ENCODE measurements around the gene AXL. TPM values are rescaled to one million over a fixed set of nuclear protein-coding genes. Genes with fewer than 3 reads are reported as not detected.

The AXL gene
- total and polyA plus RNA-seq, 2 of the 8 experiments (the other 6 are each of a cell fraction or from before 2014, with no cell fraction given): 35.3 to 51.0 TPM

DNA sequence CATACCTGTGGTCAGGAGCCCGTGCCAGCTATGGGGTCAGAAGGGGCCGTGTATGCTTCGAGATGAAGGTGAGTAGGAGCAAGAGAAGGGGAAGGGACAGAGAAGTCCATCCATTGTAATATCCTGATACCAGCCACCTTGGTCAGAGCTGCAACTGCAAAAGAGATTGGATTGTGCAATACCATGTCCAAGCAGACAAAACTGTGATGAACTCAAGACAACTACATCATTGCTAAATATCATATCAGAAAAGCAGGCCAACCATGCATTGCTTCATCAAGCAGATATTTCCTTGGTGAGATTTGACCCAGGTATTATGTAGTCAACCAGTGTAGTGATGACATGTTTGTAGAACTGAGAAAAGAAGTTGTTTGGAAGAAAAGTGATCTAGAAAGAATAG lies 57.2 kb downstream of the AXL start:
- Histone ChIP-seq H2BK15ac (ENCODE audit: low read length) (no peak overlapping the region), H3K14ac (ENCODE audit: insufficient read length) (no peak overlapping the region), H2BK5ac (ENCODE audit: low read depth, low read length) (no peak overlapping the region), H3K4me1 (replicated peaks in 1 of 4; ENCODE audit: control insufficient read depth in 3 of 4, insufficient read depth in 4 of 4, low read length in 3 of 4) (no peaks in the 10 kb centered on the region), H3K79me2 (ENCODE audit: control insufficient read depth in 1 of 2, insufficient read depth in 2 of 2, low read length in 2 of 2) (peaks cover 2 to 3% of the 10 kb centered on the region in 2 experiments; a peak in 1 of 4 replicates), H3K56ac (replicated peaks; ENCODE audit: insufficient read length, low read depth, low read length) (no peak overlapping the region), H2AK5ac (ENCODE audit: low read depth, low read length) (no peak overlapping the region), H2BK120ac (replicated peaks; ENCODE audit: low read depth, low read length) (no peak overlapping the region), H3K4me2 (ENCODE audit: insufficient read depth in 1 of 2, low read depth in 2 of 2, low read length in 2 of 2) (no peak overlapping the region), H3K36me3 (ENCODE audit: control insufficient read depth in 2 of 4, insufficient read depth in 4 of 4, low read length in 3 of 4) (peaks cover 78 to 99% (median 94%) of the 10 kb centered on the region in 4 experiments), H3K23me2 (ENCODE audit: low read depth, low read length) (no peaks in the 10 kb centered on the region), H3K18ac (ENCODE audit: extremely low read depth, low read length) (no peak overlapping the region), H3K23ac (ENCODE audit: insufficient read length) (no peak overlapping the region), H4K5ac (ENCODE audit: insufficient read length, low read depth, low read length) (no peak overlapping the region), H4K20me1 (replicated peaks in 1 of 2; ENCODE audit: control insufficient read depth in 1 of 2, insufficient read depth in 2 of 2, low read length in 2 of 2) (peaks cover 11 to 21% of the 10 kb centered on the region in 2 experiments), H3K4me3 (ENCODE audit: extremely low read depth in 1 of 4, insufficient read depth in 2 of 4, low read depth in 3 of 4, low read length in 4 of 4) (no peak overlapping the region), H2BK12ac (ENCODE audit: low read depth, low read length) (no peak overlapping the region), H3K27ac (ENCODE audit: low read depth, low read length) (no peak overlapping the region), H2AFZ (ENCODE audit: low read length) (no peak overlapping the region), H3K79me1 (ENCODE audit: low read depth, low read length) (peaks cover 4% of the 10 kb centered on the region; the same call in 1 of the 2 replicates), H3K27me3 (replicated peaks in 1 of 4; ENCODE audit: control insufficient read depth in 3 of 4, extremely low read depth in 1 of 4, insufficient read depth in 3 of 4, low read length in 3 of 4) (no peaks in the 10 kb centered on the region), H2BK20ac (ENCODE audit: low read length) (no peak overlapping the region), H3K4ac (replicated peaks; ENCODE audit: insufficient read length, low read depth, low read length) (no peak overlapping the region), H3K9me3 (ENCODE audit: insufficient read depth in 2 of 2, low read depth in 1 of 2, low read length in 1 of 2) (no peaks in the 10 kb centered on the region), H4K91ac (replicated peaks; ENCODE audit: insufficient read length, low read length) (no peak overlapping the region), H4K8ac (ENCODE audit: extremely low read depth, insufficient read depth, low read length) (no peak overlapping the region), H3K9ac (replicated peaks in 1 of 4; ENCODE audit: extremely low read depth in 1 of 4, low read depth in 3 of 4, low read length in 3 of 4) (no peak overlapping the region)
- TF ChIP-seq SAP30 (IDR thresholded peaks at IDR 0.05; ENCODE audit: insufficient read depth, insufficient replicate concordance, low read length): no peak
- TF ChIP-seq TCF12 (IDR thresholded peaks at IDR 0.05; ENCODE audit: low read depth, low read length): no peak
- TF ChIP-seq YY1 (IDR thresholded peaks at IDR 0.05; ENCODE audit: low read depth, low read length): no peak
- TF ChIP-seq TBP (IDR thresholded peaks at IDR 0.05; ENCODE audit: low read depth, low read length): no peak
- peak; percentile 35; the same call in 1 of the 2 replicates for TF ChIP-seq CEBPB (IDR thresholded peaks at IDR 0.05; ENCODE audit: low read depth, low read length)
- peak in 1 of 2 experiments; percentile 24; a peak in 1 of 3 replicates for TF ChIP-seq POLR2A (IDR thresholded peaks at IDR 0.05; ENCODE audit: control extremely low read depth in 1 of 2, low read depth in 2 of 2, low read length in 2 of 2)
- FAIRE-seq: no peak
- ChIA-PET CTCF (ENCODE audit: partially characterized antibody) (interaction anchor here (1.3 kb wide), 1 partner anchor 32 kb away, joined by 4 read pairs; no protein-coding TSS in a partner anchor), POLR2A (ENCODE audit: partially characterized antibody) (interaction anchor here (0.7 to 38.6 kb wide), 3 partner anchors 10 to 27 kb away, joined by 4 to 579 read pairs (median 7); partner anchors contain the start of gene CCDC97)
- WGBS, 2 experiments (ENCODE audit: extremely low coverage in 1 of 2, insufficient coverage in 1 of 2, insufficient read length in 1 of 2, insufficient replicate concordance in 2 of 2, low coverage in 1 of 2, low lambda C conversion rate in 2 of 2, missing lambda C conversion rate in 1 of 2): 87% methylated on average over 3 of the region's 3 CpGs; no CpG with 5 or more reads in 1 of the 2 experiments
- no peak for DNase-seq (ENCODE audit: low read depth in 1 of 2, low spot score in 2 of 2)

Measured in H1 (cell line).